ENCODE results near the gene DUSP18. TPM values are rescaled to one million over a fixed set of nuclear protein-coding genes. Genes with fewer than 3 reads are reported as not detected.

The DUSP18 gene
- total RNA-seq, 2 donors from 2014 or later, result 4.1 TPM

- Histone ChIP-seq H3K9me3 (no peaks in the 10 kb centered on the region), H3K27ac (no peak overlapping the region), H3K4me1 (ENCODE audit: control insufficient read depth in 1 of 2, low read depth in 2 of 2) (peaks cover 5 to 7% of the 10 kb centered on the region in 2 donors), H3K36me3 (no peaks in the 10 kb centered on the region), H3K4me3 (peak overlapping the region; percentile 69), H3K27me3 (replicated peaks; ENCODE audit: insufficient read depth) (no peaks in the 10 kb centered on the region)
- DNase-seq (ENCODE audit: low spot score), result no peak
- no peak for ATAC-seq (ENCODE audit: insufficient number of reproducible peaks, low FRiP score, low read depth)
- no peak for TF ChIP-seq CTCF (IDR thresholded peaks at IDR 0.05)
These were observed 27.7 kb upstream of the DUSP18 start for GRCh38 chr22:30695351-30695851.

GRCh38 chr22:30694640-30695350 is 27.1 kb upstream of the DUSP18 start, which contains the start of gene OSBP2:
Gene OSBP2 (plus strand): TSS chr22:30694874. CDS start chr22:30694910, 36 bp downstream.
- H3K27ac ChIP-seq, result no peak within 1 kb of the TSS
- ATAC-seq (ENCODE audit: insufficient number of reproducible peaks, low FRiP score, low read depth), result no peak

GRCh38 chr22:30694171-30694639 is 26.5 kb upstream of the DUSP18 start:
- ATAC-seq (ENCODE audit: insufficient number of reproducible peaks, low FRiP score, low read depth), result no peak
- no peaks in the 10 kb centered on the region for H3K9me3 ChIP-seq
- H3K27ac ChIP-seq, result no peak overlapping the region
- no peak for TF ChIP-seq CTCF (IDR thresholded peaks at IDR 0.05)
- peak overlapping the region; percentile 75 for H3K4me3 ChIP-seq
- DNase-seq (ENCODE audit: low spot score), result peak; percentile 2
- H3K4me1 ChIP-seq (ENCODE audit: control insufficient read depth in 1 of 2, low read depth in 2 of 2), result peaks cover 5 to 7% of the 10 kb centered on the region in 2 donors
- no peaks in the 10 kb centered on the region for H3K27me3 ChIP-seq (replicated peaks; ENCODE audit: insufficient read depth)
- H3K36me3 ChIP-seq, result no peaks in the 10 kb centered on the region

More at GRCh38 chr22:30694640-30695350, 27.1 kb upstream of the DUSP18 start, which contains the start of gene OSBP2:
- no peak for DNase-seq (ENCODE audit: low spot score)
- Histone ChIP-seq H3K9me3 (no peaks in the 10 kb centered on the region), H3K27me3 (replicated peaks; ENCODE audit: insufficient read depth) (no peaks in the 10 kb centered on the region), H3K4me3 (peak within 1 kb of the TSS; percentile 75), H3K4me1 (ENCODE audit: control insufficient read depth in 1 of 2, low read depth in 2 of 2) (peaks cover 5 to 7% of the 10 kb centered on the region in 2 donors), H3K36me3 (no peaks in the 10 kb centered on the region)
- no peak for TF ChIP-seq CTCF (IDR thresholded peaks at IDR 0.05)

GRCh38 chr22:30691204-30691603 is 23.5 kb upstream of the DUSP18 start:
- Histone ChIP-seq H3K4me3 (no peak overlapping the region), H3K27ac (no peak overlapping the region), H3K27me3 (replicated peaks; ENCODE audit: insufficient read depth) (no peaks in the 10 kb centered on the region), H3K9me3 (no peaks in the 10 kb centered on the region), H3K4me1 (ENCODE audit: control insufficient read depth in 1 of 2, low read depth in 2 of 2) (peaks cover 5 to 7% of the 10 kb centered on the region in 2 donors), H3K36me3 (no peaks in the 10 kb centered on the region)
- no peak for TF ChIP-seq CTCF (IDR thresholded peaks at IDR 0.05)
- ATAC-seq (ENCODE audit: insufficient number of reproducible peaks, low FRiP score, low read depth) (no peak), DNase-seq (ENCODE audit: low spot score) (no peak)

- TF ChIP-seq CTCF (IDR thresholded peaks at IDR 0.05), result no peak
- Histone ChIP-seq H3K27me3 (replicated peaks; ENCODE audit: insufficient read depth) (no peaks in the 10 kb centered on the region), H3K4me1 (ENCODE audit: control insufficient read depth in 1 of 2, low read depth in 2 of 2) (peaks cover 0 to 3% of the 10 kb centered on the region in 2 donors)
These were observed 21.9 kb upstream of the DUSP18 start for GRCh38 chr22:30689622-30690021.

More at GRCh38 chr22:30689622-30690021, 21.9 kb upstream of the DUSP18 start:
- Histone ChIP-seq H3K36me3 (no peaks in the 10 kb centered on the region), H3K9me3 (no peaks in the 10 kb centered on the region), H3K27ac (no peak overlapping the region), H3K4me3 (no peak overlapping the region)
- no peak for ATAC-seq (ENCODE audit: insufficient number of reproducible peaks, low FRiP score, low read depth)
- no peak for DNase-seq (ENCODE audit: low spot score)
